OCI-LY7 (cell line): ENCODE measurements around the gene RAB26. TPM values are rescaled to one million over a fixed set of nuclear protein-coding genes. Genes with fewer than 3 reads are reported as not detected.

Experiments
- BruUV-seq: library from RNA; stranded (reverse); fragments of 400-500 nt; replicated peaks from 2 replicates; lab custom pipeline; 2021; lab: Mats Ljungman, UMichigan
- CTCF ChIA-PET: fragments of 300-600 bp; sonication (Branson Sonifier 250); formaldehyde crosslinking; loops from one replicate; lab custom pipeline; 2022; ENCODE audit warnings: antibody characterized with exemption; ENCODE audit not compliant: unreplicated experiment; lab: Charles Lee
- POLR2A ChIA-PET: fragments of 300-600 bp; sonication (Branson Sonifier 250); formaldehyde crosslinking; loops from one replicate; lab custom pipeline; 2022; ENCODE audit warnings: antibody characterized with exemption; lab: Charles Lee
- DNase-seq: peaks from one replicate; pipeline ENCODE4 v3.0.0-alpha.2; 2015; ENCODE audit warnings: low spot score
- H2AFZ ChIP-seq: fragments of 200-600 bp; sonication (generic), shearing (Covaris generic); 2 replicates; pipeline ENCODE4 v1.6.1; 2014; ENCODE audit warnings: mild to moderate bottlenecking, antibody characterized with exemption, low read length, moderate library complexity
- H3K27ac ChIP-seq: fragments of 200-600 bp; sonication (generic); 2 replicates; pipeline ENCODE4 v1.5.1; 2014; ENCODE audit warnings: mixed run types, low read depth, mild to moderate bottlenecking, moderate library complexity, low read length, inconsistent platforms; ENCODE audit not compliant: poor library complexity, severe bottlenecking
- H3K36me3 ChIP-seq: fragments of 200-600 bp; sonication (generic); 2 replicates; pipeline ENCODE4 v1.6.1; 2014; ENCODE audit warnings: mild to moderate bottlenecking, antibody characterized with exemption, low read length, moderate library complexity, mixed read lengths; ENCODE audit not compliant: insufficient read depth
- H3K4me1 ChIP-seq: fragments of 200-600 bp; sonication (generic); 2 replicates; pipeline ENCODE4 v1.5.1; 2014; ENCODE audit warnings: mild to moderate bottlenecking, low read length; ENCODE audit not compliant: insufficient read depth, poor library complexity, severe bottlenecking
- H3K4me2 ChIP-seq: fragments of 200-600 bp; sonication (generic); 2 replicates; pipeline ENCODE4 v1.6.1; 2014; ENCODE audit warnings: mild to moderate bottlenecking, low read length
- H3K4me3 ChIP-seq: fragments of 200-600 bp; sonication (generic); 2 replicates; pipeline ENCODE4 v1.5.1; 2014; ENCODE audit warnings: mild to moderate bottlenecking, low read depth, low read length; ENCODE audit not compliant: poor library complexity, severe bottlenecking
- H3K79me2 ChIP-seq: fragments of 200-600 bp; sonication (generic); 2 replicates; pipeline ENCODE4 v1.6.1; 2016; ENCODE audit warnings: low read depth, mild to moderate bottlenecking, low read length, moderate library complexity, mixed read lengths; ENCODE audit not compliant: insufficient read depth
- H3K9me2 ChIP-seq: fragments of 200-600 bp; sonication (generic); 2 replicates; pipeline ENCODE4 v1.6.1; 2016; ENCODE audit warnings: mild to moderate bottlenecking, low read length, mixed read lengths; ENCODE audit not compliant: insufficient read depth
- H3K9me3 ChIP-seq: fragments of 200-600 bp; sonication (generic); 2 replicates; pipeline ENCODE4 v1.6.1; 2014; ENCODE audit warnings: mild to moderate bottlenecking, mixed run types, low read length, mixed read lengths
- H4K20me1 ChIP-seq: fragments of 200-600 bp; sonication (generic); 2 replicates; pipeline ENCODE4 v1.6.1; 2014; ENCODE audit warnings: mild to moderate bottlenecking, antibody characterized with exemption, low read length, moderate library complexity, mixed read lengths; ENCODE audit not compliant: insufficient read depth
- EZH2phosphoT487 ChIP-seq: fragments of 200-600 bp; sonication (generic); IDR thresholded peaks from 2 replicates; pipeline ENCODE4 v1.6.1; 2018; ENCODE audit warnings: low read depth, borderline replicate concordance, mild to moderate bottlenecking, mixed run types, antibody characterized with exemption, low read length, moderate library complexity, mixed read lengths
- intact Hi-C: fragments of 100-400 bp; cut with micrococcal nuclease; formaldehyde crosslinking; loops from one replicate; pipeline ENCODE4 v1.10.0; 2022; ENCODE audit not compliant: unreplicated experiment
- total RNA-seq, 2 experiments: library from RNA; depleted of rRNA in 1 of 2; stranded (reverse); fragments of >200 nt in 1 of 2; shearing (Covaris generic) in 1 of 2; gene quantifications; 2 replicates each; pipeline ENCODE4 v1.2.3, GENCODE V29; 2014 to 2022
- TF ChIP-seq, protein P1 (sequence below): fragments of 200-600 bp; sonication (generic); conservative IDR thresholded peaks from 2 replicates; pipeline ENCODE4 v1.5.1; 2014; ENCODE audit warnings: mild to moderate bottlenecking, antibody characterized with exemption, low read length, moderate library complexity, mixed read lengths

RAB26 gene
- total RNA-seq, 2 experiments from 2014 or later = 5.0 to 9.5 TPM

DNA sequence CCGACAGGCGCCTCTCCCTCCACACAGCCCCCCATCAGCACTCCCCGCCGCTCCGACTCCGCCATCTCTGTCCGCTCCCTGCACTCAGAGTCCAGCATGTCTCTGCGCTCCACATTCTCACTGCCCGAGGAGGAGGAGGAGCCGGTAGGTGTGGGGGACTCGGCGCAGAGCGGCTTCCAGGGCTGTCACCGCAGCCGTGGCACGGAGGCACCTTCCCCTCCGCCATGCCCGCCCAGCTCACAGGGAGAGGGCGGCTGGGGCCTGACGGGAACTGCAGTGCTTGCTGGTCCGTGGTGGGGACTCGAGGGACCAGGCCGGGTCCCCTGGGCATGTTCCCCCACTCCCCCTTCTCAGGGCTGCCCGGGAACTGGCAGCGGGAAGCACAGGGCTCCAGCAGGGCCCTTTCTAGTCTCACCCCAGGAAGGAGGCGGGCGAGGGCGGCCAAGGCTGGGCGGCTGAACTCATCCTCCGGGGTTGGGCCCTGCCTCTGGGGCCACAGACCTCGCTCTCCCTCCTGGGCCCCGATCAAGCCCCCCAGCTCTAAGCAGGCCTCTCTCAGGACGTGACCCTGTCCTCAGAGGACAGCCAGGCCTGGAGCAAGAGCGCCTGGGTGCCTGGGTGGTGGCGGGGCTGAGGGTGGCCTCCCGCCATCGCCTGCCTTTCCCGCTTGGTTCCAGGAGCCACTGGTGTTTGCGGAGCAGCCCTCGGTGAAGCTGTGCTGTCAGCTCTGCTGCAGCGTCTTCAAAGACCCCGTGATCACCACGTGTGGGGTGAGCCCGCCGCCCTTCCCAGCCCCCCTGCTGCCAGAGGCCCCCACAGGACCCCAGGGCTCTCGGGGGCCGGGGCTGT lies 22.4 kb downstream of the RAB26 start:
- ChIA-PET CTCF (no interaction called here), POLR2A (no interaction called here)
- TF ChIP-seq EZH2phosphoT487 = no peak
- TF ChIP-seq, protein P1, sequence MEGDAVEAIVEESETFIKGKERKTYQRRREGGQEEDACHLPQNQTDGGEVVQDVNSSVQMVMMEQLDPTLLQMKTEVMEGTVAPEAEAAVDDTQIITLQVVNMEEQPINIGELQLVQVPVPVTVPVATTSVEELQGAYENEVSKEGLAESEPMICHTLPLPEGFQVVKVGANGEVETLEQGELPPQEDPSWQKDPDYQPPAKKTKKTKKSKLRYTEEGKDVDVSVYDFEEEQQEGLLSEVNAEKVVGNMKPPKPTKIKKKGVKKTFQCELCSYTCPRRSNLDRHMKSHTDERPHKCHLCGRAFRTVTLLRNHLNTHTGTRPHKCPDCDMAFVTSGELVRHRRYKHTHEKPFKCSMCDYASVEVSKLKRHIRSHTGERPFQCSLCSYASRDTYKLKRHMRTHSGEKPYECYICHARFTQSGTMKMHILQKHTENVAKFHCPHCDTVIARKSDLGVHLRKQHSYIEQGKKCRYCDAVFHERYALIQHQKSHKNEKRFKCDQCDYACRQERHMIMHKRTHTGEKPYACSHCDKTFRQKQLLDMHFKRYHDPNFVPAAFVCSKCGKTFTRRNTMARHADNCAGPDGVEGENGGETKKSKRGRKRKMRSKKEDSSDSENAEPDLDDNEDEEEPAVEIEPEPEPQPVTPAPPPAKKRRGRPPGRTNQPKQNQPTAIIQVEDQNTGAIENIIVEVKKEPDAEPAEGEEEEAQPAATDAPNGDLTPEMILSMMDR = no peak
- no TSS peak for BruUV-seq
- intact Hi-C loops = no loop called here
- no peaks in the 10 kb centered on the region for H3K4me1 ChIP-seq
- no peak overlapping the region for H3K4me2 ChIP-seq
- H3K79me2 ChIP-seq = no peaks in the 10 kb centered on the region
- H3K4me3 ChIP-seq = no peak overlapping the region
- H2AFZ ChIP-seq = no peak overlapping the region
- no peak overlapping the region for H3K27ac ChIP-seq
- H4K20me1 ChIP-seq = no peaks in the 10 kb centered on the region
- H3K9me3 ChIP-seq = no peaks in the 10 kb centered on the region
- peaks cover 55% of the 10 kb centered on the region for H3K36me3 ChIP-seq
- H3K9me2 ChIP-seq = no peaks in the 10 kb centered on the region
- DNase-seq = no peak

DNA sequence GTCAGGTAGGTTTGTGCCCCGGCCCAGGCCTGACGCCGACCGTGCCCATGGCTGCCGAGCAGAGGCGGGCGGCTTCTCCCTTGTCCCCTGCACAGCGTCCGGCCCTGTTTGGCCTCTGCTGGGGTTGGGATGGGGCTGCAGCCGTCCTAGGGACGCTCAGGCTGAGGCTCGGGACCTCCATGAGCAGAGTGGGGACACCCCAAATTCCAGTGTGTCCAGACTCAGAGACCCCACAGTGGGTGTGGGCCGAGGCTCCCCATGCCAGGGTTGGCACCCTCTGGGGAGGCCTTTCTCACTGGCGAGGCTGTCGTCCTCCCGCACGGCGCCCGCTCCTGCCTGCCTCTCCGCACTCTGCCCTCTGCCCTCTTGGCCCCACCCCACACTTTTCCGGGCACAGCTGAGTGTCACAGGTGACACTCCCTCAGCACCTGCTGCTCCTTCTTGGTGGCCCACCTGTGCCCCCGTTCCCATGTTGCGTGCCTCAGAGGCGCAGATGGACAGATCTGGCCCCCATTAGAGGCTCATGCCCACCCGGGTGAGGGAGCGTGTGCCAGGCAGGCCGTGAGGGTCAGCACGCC lies 23.3 kb downstream of the RAB26 start:
- intact Hi-C loops = no loop called here
- Histone ChIP-seq H2AFZ (no peak overlapping the region), H3K4me3 (no peak overlapping the region), H3K27ac (no peak overlapping the region), H3K4me1 (no peaks in the 10 kb centered on the region), H3K36me3 (peaks cover 54% of the 10 kb centered on the region), H4K20me1 (no peaks in the 10 kb centered on the region), H3K9me3 (no peaks in the 10 kb centered on the region), H3K9me2 (no peaks in the 10 kb centered on the region), H3K79me2 (no peaks in the 10 kb centered on the region), H3K4me2 (no peak overlapping the region)
- no TSS peak for BruUV-seq
- POLR2A ChIA-PET = no interaction called here
- CTCF ChIA-PET = no interaction called here
- DNase-seq = no peak
- no peak for TF ChIP-seq EZH2phosphoT487
- TF ChIP-seq, protein P1 = no peak
